Measurements from ENCODE around the gene SPDYE6. TPM values are rescaled to one million over a fixed set of nuclear protein-coding genes. Genes with fewer than 3 reads are reported as not detected.

SPDYE6 gene
- polyA plus RNA-seq, 3 donors: 0.12 to 0.29 TPM; not detected in 1

DNA sequence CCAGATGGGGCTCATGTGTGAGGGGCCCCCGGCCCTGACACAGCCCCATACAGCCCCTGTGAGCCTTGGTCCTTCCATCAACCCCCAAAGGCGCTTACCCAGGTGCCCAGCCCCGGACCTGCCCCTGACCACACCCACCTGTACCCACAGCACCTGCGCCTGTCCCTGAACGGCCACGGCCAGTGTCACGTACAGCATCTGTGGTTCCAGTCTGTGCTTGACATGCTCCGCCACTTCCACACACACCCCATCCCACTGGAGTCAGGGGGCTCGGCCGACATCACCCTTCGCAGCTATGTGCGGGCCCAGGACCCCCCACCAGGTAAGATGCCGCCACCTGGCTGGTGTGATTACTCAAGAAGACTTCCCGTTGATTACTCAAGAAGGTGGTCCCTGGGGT is 36.1 kb downstream of the SPDYE6 start:
- Histone ChIP-seq H3K9me3 (replicated peaks in 1 of 2; ENCODE audit: control insufficient read depth in 1 of 2, insufficient read depth in 1 of 2, low read length in 2 of 2) (no peaks in the 10 kb centered on the region), H3K79me2 (ENCODE audit: insufficient read depth, low read length) (no peaks in the 10 kb centered on the region), H3K27me3 (ENCODE audit: control insufficient read depth in 2 of 2, insufficient read depth in 2 of 2, low read length in 2 of 2) (no peaks in the 10 kb centered on the region), H3K36me3 (replicated peaks in 1 of 2; ENCODE audit: control insufficient read depth in 1 of 2, insufficient read depth in 2 of 2, low read length in 2 of 2) (peaks cover 39 to 56% of the 10 kb centered on the region in 2 donors), H4K20me1 (ENCODE audit: insufficient read depth, low read length) (peaks cover 6% of the 10 kb centered on the region), H3K4me3 (replicated peaks in 1 of 3; ENCODE audit: low read depth in 2 of 3, low read length in 3 of 3) (no peak overlapping the region), H3K27ac (ENCODE audit: low read depth in 1 of 2, low read length in 2 of 2) (no peak overlapping the region), H3K4me2 (replicated peaks; ENCODE audit: extremely low read depth, low read length, poor library complexity, severe bottlenecking) (no peak overlapping the region), H3K9ac (ENCODE audit: insufficient read depth, low read length, poor library complexity, severe bottlenecking) (no peak overlapping the region), H3K4me1 (ENCODE audit: control insufficient read depth in 1 of 2, insufficient read depth in 2 of 2, low read length in 2 of 2) (no peaks in the 10 kb centered on the region), H2AFZ (ENCODE audit: insufficient read depth, low read depth, low read length, poor library complexity, severe bottlenecking) (no peak overlapping the region)
- TF ChIP-seq, protein P1, sequence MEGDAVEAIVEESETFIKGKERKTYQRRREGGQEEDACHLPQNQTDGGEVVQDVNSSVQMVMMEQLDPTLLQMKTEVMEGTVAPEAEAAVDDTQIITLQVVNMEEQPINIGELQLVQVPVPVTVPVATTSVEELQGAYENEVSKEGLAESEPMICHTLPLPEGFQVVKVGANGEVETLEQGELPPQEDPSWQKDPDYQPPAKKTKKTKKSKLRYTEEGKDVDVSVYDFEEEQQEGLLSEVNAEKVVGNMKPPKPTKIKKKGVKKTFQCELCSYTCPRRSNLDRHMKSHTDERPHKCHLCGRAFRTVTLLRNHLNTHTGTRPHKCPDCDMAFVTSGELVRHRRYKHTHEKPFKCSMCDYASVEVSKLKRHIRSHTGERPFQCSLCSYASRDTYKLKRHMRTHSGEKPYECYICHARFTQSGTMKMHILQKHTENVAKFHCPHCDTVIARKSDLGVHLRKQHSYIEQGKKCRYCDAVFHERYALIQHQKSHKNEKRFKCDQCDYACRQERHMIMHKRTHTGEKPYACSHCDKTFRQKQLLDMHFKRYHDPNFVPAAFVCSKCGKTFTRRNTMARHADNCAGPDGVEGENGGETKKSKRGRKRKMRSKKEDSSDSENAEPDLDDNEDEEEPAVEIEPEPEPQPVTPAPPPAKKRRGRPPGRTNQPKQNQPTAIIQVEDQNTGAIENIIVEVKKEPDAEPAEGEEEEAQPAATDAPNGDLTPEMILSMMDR (IDR thresholded peaks at IDR 0.05): no peak
- intact Hi-C loops (cut with micrococcal nuclease): no loop called here
- Mint-ChIP-seq H3K4me1 (peaks cover 7% of the 10 kb centered on the region), H3K9me3 (peaks cover 0 to 4% (median 0%) of the 10 kb centered on the region in 7 donors), H3K27ac (no peak overlapping the region), H3K4me3 (no peak overlapping the region), H3K36me3 (peaks cover 42 to 54% of the 10 kb centered on the region in 2 donors), H3K27me3 (ENCODE audit: low read depth in 3 of 3) (peaks cover 0 to 6% (median 1%) of the 10 kb centered on the region in 3 donors)
- no peak for DNase-seq
- 98% methylated on average over 13 of the region's 14 CpGs for WGBS (ENCODE audit: insufficient coverage)

DNA sequence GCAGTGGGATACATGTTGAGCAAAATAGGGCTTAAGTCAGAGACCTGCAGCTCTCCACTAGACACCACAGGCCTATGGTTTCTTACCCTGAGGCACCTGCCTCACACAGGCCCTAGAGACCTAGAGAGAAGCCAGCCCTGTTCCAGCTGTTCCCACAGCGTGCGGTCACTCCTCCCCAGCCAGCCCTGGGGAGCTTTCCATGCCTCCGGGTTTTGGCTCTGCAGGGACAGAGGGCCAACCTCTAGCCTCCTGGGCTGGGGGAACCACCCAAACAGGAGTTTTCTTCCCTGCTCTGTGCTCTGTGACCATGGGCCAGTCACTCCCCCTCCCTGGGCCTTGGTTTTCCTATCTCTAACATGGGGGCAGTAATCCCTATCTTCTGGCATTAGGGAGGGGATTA is 36.6 kb downstream of the SPDYE6 start:
- TF ChIP-seq, protein P1 (IDR thresholded peaks at IDR 0.05): no peak
- no peaks in the 10 kb centered on the region for H3K4me1 ChIP-seq (ENCODE audit: control insufficient read depth in 1 of 2, insufficient read depth in 2 of 2, low read length in 2 of 2)
- H4K20me1 ChIP-seq (ENCODE audit: insufficient read depth, low read length): peaks cover 6% of the 10 kb centered on the region
- peaks cover 43 to 61% of the 10 kb centered on the region in 2 donors for H3K36me3 ChIP-seq (replicated peaks in 1 of 2; ENCODE audit: control insufficient read depth in 1 of 2, insufficient read depth in 2 of 2, low read length in 2 of 2)
- Mint-ChIP-seq H3K9me3 (peaks cover 0 to 4% (median 0%) of the 10 kb centered on the region in 7 donors), H3K36me3 (peaks cover 47 to 59% of the 10 kb centered on the region in 2 donors), H3K4me1 (peaks cover 7% of the 10 kb centered on the region), H3K4me3 (no peak overlapping the region), H3K27ac (no peak overlapping the region), H3K27me3 (ENCODE audit: low read depth in 3 of 3) (peaks cover 0 to 6% (median 1%) of the 10 kb centered on the region in 3 donors)
- DNase-seq: no peak
- H2AFZ ChIP-seq (ENCODE audit: insufficient read depth, low read depth, low read length, poor library complexity, severe bottlenecking): no peak overlapping the region
- no peaks in the 10 kb centered on the region for H3K27me3 ChIP-seq (ENCODE audit: control insufficient read depth in 2 of 2, insufficient read depth in 2 of 2, low read length in 2 of 2)
- 100% methylated on average over 1 of the region's 3 CpGs for WGBS (ENCODE audit: insufficient coverage)
- H3K27ac ChIP-seq (ENCODE audit: low read depth in 1 of 2, low read length in 2 of 2): no peak overlapping the region
- H3K4me2 ChIP-seq (replicated peaks; ENCODE audit: extremely low read depth, low read length, poor library complexity, severe bottlenecking): no peak overlapping the region
- no peak overlapping the region for H3K9ac ChIP-seq (ENCODE audit: insufficient read depth, low read length, poor library complexity, severe bottlenecking)
- H3K79me2 ChIP-seq (ENCODE audit: insufficient read depth, low read length): no peaks in the 10 kb centered on the region
- H3K9me3 ChIP-seq (replicated peaks in 1 of 2; ENCODE audit: control insufficient read depth in 1 of 2, insufficient read depth in 1 of 2, low read length in 2 of 2): no peaks in the 10 kb centered on the region
- intact Hi-C loops (cut with micrococcal nuclease): no loop called here
- no peak overlapping the region for H3K4me3 ChIP-seq (replicated peaks in 1 of 3; ENCODE audit: low read depth in 2 of 3, low read length in 3 of 3)
